Measurements from ENCODE around the gene PGGT1B. TPM values are rescaled to one million over a fixed set of nuclear protein-coding genes. Genes with fewer than 3 reads are reported as not detected.

PGGT1B gene
- total and polyA plus RNA-seq, 9 of the 15 experiments (the other 6 are each of a cell fraction or from before 2014, with no cell fraction given): 5.3 to 33.7 (median 19.8) TPM

GRCh38 chr5:115181757-115182156, 80.9 kb downstream of the PGGT1B start:
- BruUV-seq (replicated peaks): no TSS peak
- Histone ChIP-seq H3K4me1 (replicated peaks in 1 of 2; ENCODE audit: control insufficient read depth in 2 of 2, insufficient read depth in 2 of 2, low read length in 2 of 2) (peaks cover 0 to 15% of the 10 kb centered on the region in 2 experiments; a peak in 3 of 5 replicates), H4K20me1 (replicated peaks; ENCODE audit: control insufficient read depth, insufficient read depth, low read length) (no peaks in the 10 kb centered on the region), H3K4me2 (ENCODE audit: insufficient read depth, low read length) (no peak overlapping the region), H2AFZ (ENCODE audit: low read depth, low read length) (no peak overlapping the region), H3K27ac (ENCODE audit: extremely low read depth, low read depth, low read length) (no peak overlapping the region), H3K79me2 (ENCODE audit: control insufficient read depth, insufficient read depth, low read length) (no peaks in the 10 kb centered on the region), H3K9me3 (replicated peaks; ENCODE audit: control insufficient read depth, insufficient read depth, low read depth, low read length) (no peaks in the 10 kb centered on the region), H3K9ac (ENCODE audit: insufficient read depth in 1 of 2, low read depth in 2 of 2, low read length in 2 of 2) (no peak overlapping the region), H3K27me3 (ENCODE audit: control insufficient read depth in 2 of 2, insufficient read depth in 2 of 2, low read length in 2 of 2) (peaks cover 14 to 32% of the 10 kb centered on the region in 2 experiments), H3K4me3 (no peak overlapping the region), H3K9me1 (ENCODE audit: control insufficient read depth, insufficient read depth, low read length) (no peaks in the 10 kb centered on the region), H3K36me3 (ENCODE audit: control insufficient read depth, insufficient read depth, low read length) (no peaks in the 10 kb centered on the region)
- ChIA-PET POLR2A (interaction anchor here (0.7 to 0.8 kb wide), 2 partner anchors 18 to 484 kb away, joined by 3 read pairs; no protein-coding TSS in a partner anchor), CTCF (ENCODE audit: low intra/inter-chr PET ratio) (no interaction called here)
- ATAC-seq (no peak), FAIRE-seq (no peak), DNase-seq (ENCODE audit: extremely low read depth in 1 of 4, low spot score in 3 of 4) (no peak)
- intact Hi-C loops (cut with micrococcal nuclease) (no loop called here), in situ Hi-C loops (cut with MboI) (no loop called here)
- TF ChIP-seq CUX1 (CRISPR knock-in tag; IDR thresholded peaks at IDR 0.05): no peak
- no peak for TF ChIP-seq CBX2 (IDR thresholded peaks at IDR 0.05; ENCODE audit: insufficient read depth, low read length, poor library complexity, severe bottlenecking)
- no peak for TF ChIP-seq AFF4 (CRISPR knock-in tag; IDR thresholded peaks at IDR 0.05)
- no peak for TF ChIP-seq SMARCC2 (IDR thresholded peaks at IDR 0.05; ENCODE audit: low read depth)
- TF ChIP-seq EGR1 (conservative IDR thresholded peaks at IDR 0.05): no peak
- TF ChIP-seq ZFP36 (IDR thresholded peaks at IDR 0.05; ENCODE audit: low read depth, low read length, partially characterized antibody): no peak
- TF ChIP-seq ZNF511 (CRISPR knock-in tag; IDR thresholded peaks at IDR 0.05): no peak
- TF ChIP-seq ZFPM2 (CRISPR knock-in tag; IDR thresholded peaks at IDR 0.05): no peak
- no peak for TF ChIP-seq RBM15 (IDR thresholded peaks at IDR 0.05; ENCODE audit: insufficient read depth, low read length)
- no peak for TF ChIP-seq ZNF316 (IDR thresholded peaks at IDR 0.05)
- no peak for TF ChIP-seq KAT2B (IDR thresholded peaks at IDR 0.05; ENCODE audit: low read depth, low read length)
